Retinal pigment epithelial cell (primary cell): Measurements from ENCODE around the gene GATA6.

Experiments used
- DNase-seq: peaks from one replicate; pipeline ENCODE4 v3.0.0-alpha.2; 2010; ENCODE audit warnings: low read depth
- H3K4me3 ChIP-seq: 2 replicates; pipeline ENCODE4 v1.5.1; 2011; ENCODE audit warnings: mild to moderate bottlenecking, low read length, control low read depth, moderate library complexity
- TF ChIP-seq, protein P1 (sequence below): conservative IDR thresholded peaks from 2 replicates; pipeline ENCODE4 v1.5.1; 2011; ENCODE audit warnings: low read depth, low read length, control low read depth, inconsistent platforms

GATA6 gene

DNA sequence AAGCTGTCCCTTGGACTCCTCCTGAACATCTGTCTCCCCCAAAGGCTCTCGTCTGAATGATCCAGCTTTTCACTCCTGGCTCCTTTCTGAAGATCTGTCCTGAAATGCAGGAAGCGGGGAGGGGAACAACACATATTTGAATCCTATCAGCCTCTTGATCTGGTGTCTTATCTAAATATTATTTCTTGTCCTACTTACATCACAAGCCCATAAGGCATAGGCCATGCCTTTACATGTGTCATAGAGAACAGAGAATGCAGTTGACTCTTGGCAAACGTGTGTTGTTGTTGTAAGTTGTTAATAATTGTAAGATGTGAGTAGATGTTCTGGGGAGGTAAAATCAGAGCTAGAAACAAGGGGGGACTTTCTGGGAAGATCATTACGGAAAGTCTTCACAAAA, 57.4 kb downstream of the GATA6 start:
- TF ChIP-seq, protein P1, sequence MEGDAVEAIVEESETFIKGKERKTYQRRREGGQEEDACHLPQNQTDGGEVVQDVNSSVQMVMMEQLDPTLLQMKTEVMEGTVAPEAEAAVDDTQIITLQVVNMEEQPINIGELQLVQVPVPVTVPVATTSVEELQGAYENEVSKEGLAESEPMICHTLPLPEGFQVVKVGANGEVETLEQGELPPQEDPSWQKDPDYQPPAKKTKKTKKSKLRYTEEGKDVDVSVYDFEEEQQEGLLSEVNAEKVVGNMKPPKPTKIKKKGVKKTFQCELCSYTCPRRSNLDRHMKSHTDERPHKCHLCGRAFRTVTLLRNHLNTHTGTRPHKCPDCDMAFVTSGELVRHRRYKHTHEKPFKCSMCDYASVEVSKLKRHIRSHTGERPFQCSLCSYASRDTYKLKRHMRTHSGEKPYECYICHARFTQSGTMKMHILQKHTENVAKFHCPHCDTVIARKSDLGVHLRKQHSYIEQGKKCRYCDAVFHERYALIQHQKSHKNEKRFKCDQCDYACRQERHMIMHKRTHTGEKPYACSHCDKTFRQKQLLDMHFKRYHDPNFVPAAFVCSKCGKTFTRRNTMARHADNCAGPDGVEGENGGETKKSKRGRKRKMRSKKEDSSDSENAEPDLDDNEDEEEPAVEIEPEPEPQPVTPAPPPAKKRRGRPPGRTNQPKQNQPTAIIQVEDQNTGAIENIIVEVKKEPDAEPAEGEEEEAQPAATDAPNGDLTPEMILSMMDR = no peak
- no peak for DNase-seq
- no peak overlapping the region for H3K4me3 ChIP-seq

DNA sequence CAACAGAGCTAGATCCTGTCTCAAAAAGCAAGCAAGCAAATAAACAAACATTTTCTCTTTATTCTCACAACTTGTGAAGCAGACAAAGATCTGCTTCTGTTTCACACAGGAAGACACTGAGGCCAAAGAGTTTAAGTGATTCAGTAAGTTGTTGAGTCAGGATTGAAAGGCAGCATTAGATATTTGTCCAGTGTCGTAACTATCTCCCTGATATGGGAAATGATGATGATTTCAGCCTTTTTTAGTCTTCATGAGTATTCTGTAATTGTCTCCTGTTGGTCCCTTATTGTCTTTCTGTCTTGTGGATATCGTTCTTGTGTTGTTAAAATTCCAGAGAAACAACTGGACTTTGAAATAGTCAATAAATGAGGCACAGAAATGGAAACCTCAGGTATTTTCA, 59.6 kb downstream of the GATA6 start:
- TF ChIP-seq, protein P1 = no peak
- no peak for DNase-seq
- H3K4me3 ChIP-seq = no peak overlapping the region

DNA sequence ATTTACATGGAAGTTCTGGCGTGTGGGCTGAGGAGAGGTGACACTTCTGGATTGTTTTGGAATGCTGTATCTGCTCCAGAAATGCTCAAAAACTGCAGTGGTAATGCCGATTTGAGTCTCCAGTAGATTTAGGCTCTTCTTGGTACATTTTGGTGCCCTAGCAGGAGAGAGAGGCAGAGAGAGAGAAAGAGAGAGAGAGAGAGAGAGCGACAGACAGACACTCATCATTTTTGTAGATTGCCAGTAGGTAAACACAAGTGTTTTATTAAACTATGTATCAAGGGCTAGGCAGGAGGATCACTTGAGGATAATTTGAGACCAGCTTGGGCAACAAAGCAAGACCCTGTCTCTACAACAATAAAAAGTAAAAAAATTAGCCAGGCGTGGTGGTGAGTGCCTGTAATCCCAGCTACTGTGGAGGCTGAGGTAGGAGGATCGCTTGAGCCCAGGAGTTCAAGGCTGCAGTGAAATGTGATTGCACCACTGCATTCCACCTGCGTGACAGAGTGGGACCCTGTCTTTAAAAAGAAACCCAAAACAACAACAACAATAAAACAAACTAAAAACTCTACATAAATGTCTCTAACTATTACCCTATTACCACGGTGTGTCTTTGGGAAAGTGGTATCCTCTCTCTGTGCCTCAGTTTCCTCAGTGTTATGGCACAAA, 60.2 kb downstream of the GATA6 start:
- no peak overlapping the region for H3K4me3 ChIP-seq
- DNase-seq = no peak
- TF ChIP-seq, protein P1 = no peak

DNA sequence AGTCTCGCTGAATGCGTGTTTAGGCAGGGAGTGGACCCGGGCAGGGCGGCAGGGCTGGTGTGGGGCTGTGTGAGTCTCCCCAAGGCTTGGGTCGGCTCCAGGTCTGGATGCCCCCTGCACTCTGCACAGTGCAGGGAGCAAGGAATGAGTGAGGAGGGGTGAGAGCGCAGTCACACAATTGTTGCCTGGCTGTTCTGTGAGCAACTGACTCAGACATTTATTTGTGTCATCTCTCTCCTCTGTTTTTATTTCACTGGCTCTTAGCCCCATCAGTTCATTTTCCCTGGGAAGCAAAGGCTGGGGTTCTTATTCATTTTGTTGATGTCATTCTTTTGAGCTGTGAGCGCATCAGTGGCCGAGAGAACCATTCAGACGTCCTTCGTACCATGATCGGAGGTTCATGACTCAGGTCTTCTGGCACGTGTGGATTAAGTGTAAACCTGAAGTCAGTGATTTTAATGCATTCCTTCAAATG, 61.1 kb downstream of the GATA6 start:
- TF ChIP-seq, protein P1 = no peak
- DNase-seq = peak; percentile 87
- H3K4me3 ChIP-seq = no peak overlapping the region

DNA sequence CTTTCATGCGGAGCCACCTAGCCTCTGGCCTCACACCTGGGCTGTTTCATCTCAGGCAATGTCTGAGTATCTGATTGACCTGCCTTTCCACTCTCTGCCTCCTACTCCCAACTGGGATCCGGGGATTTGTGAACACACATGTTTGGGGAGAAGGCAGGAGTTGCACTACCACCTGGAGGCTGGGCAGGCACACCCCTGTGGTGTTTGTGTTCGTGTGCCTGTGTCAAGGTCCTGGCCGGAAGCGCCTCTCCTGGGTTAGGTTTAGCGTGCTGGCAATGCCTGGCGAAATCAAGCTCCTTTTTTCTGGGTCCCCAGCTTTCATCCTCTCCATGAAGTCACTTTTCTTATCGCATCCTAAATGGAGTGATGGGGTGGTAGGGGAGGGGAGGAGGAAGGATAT, 63.9 kb downstream of the GATA6 start:
- H3K4me3 ChIP-seq = no peak overlapping the region
- TF ChIP-seq, protein P1 = no peak
- DNase-seq = no peak

DNA sequence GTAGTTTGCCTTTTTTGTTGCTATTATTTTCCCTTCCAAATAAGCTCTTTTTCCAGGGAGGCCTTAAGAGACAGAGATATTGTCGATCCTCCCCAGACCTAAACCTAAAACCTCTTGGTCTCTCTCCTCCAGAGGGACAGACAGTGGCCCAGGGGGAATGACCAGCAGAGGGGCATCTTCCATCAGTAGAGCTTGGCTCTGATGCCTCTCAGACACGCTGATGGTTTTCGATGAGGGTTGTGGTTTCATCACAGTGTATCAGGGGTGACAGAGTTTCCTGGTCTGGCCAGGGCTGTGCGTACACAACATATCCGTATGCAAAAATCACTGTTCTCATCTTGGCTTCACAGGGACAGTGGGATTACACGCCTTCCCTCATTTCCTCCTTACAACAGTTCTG, 68.6 kb downstream of the GATA6 start:
- no peak overlapping the region for H3K4me3 ChIP-seq
- TF ChIP-seq, protein P1 = no peak
- no peak for DNase-seq

DNA sequence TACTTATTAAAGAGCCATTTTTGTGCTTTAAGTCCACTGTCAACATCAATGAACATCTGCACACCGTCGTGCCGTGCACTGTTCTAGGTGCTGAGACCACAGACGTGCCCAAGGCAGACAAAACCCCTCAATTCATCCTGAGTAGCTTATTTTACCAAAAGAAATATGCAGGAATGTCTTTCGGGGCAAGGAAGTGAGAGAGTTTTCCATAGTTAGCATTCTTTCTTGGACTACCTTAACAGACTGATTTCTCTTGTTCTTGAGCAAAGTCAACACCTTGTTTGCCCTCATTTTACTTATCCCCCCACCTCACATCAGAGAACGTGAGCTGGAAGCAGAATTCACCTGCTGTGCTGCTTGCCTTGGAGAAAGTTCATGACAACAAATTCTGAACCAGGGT, 69.3 kb downstream of the GATA6 start:
- no peak overlapping the region for H3K4me3 ChIP-seq
- DNase-seq = no peak
- TF ChIP-seq, protein P1 = no peak
